Measurements from ENCODE around the gene WDR73. TPM values are rescaled to one million over a fixed set of nuclear protein-coding genes. Genes with fewer than 3 reads are reported as not detected.

Gene WDR73
- total RNA-seq (10 to 100 TPM; 39.4 to 42.5 TPM), polyA plus RNA-seq (10 to 100 TPM; 13.3 to 18.4 TPM)

DNA sequence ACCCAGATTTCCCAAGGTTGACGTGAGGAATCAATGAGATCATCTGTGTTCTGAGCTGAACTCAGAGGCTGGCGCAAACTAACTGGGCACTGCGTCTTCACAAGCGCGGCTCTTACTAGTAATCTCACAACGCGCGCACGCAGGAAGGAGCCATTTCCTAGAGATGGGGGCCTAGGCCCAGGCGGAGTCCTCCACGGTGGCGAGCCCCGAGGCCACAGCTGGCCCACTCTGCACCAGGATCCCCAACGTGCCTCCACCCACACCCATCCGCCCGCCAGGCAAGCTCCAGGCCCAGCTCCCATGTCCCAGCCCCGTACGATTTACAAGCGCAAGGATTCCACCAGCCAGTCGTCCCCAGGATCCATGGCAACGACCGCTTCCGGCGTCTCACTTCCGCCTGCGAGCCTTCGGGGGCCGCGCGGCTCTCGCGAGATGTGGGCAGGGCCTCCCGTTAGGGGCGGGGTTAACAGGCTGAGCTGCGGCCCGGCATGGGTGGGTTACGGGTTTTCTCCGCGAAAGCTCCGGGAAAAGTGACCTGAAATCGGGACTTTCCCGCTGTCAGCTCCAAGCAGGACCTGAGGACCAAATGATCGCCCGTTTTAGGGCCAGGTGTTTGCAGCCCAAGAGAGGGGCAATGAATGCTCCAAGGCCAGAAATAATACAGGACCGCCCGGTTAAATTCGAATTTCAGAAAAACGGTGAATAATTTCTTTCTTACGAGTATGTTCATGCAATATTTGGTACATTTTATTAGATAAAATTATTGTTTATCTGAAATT is at the start of gene WDR73:
Gene WDR73 (minus strand): TSS at position 374 of the 779 bp plus-strand sequence. CDS start 9 bp downstream, at position 365.
- ChIA-PET POLR2A (ENCODE audit: partially characterized antibody) (interaction anchor here (0.7 to 8.8 kb wide), 21 partner anchors 9 to 327 kb away, joined by 3 to 144 read pairs (median 5); partner anchors contain the start of genes PDE8A, SEC11A and ZSCAN2), CTCF (ENCODE audit: partially characterized antibody) (interaction anchor here (0.8 to 3.5 kb wide), 19 partner anchors 10 to 275 kb away, joined by 3 to 14 read pairs (median 5); partner anchors contain the start of gene SEC11A)
- H3K27ac ChIP-seq (ENCODE audit: low read depth, low read length), result peak within 1 kb of the TSS; percentile 78
- peaks cover 9% of the 10 kb centered on the region for H3K36me3 ChIP-seq (ENCODE audit: insufficient read depth, low read length)
- peak; percentile 95 to 98 (median 96) for DNase-seq
- H3K9me3 Mint-ChIP-seq, result peaks cover 0 to 2% (median 0%) of the 10 kb centered on the region in 8 donors
- peaks cover 49% of the 10 kb centered on the region for H3K4me1 ChIP-seq (ENCODE audit: insufficient read depth, low read length)
- H3K36me3 Mint-ChIP-seq, result peaks cover 13 to 25% of the 10 kb centered on the region in 2 donors
- no peaks in the 10 kb centered on the region for H3K9me3 ChIP-seq (ENCODE audit: control insufficient read depth in 1 of 2, low read length in 2 of 2)
- intact Hi-C loops (cut with micrococcal nuclease), result loop anchor here (1.0 kb wide), 7 partner anchors 23 to 327 kb away; partner anchors contain the start of genes PDE8A, SEC11A and ZNF592
- H3K4me3 Mint-ChIP-seq, result peak within 1 kb of the TSS; percentile 95 to 100 (median 98)
- H3K27me3 ChIP-seq (ENCODE audit: insufficient read depth, low read length), result no peaks in the 10 kb centered on the region
- peaks cover 21 to 63% (median 44%) of the 10 kb centered on the region in 4 donors for H3K4me1 Mint-ChIP-seq
- peak within 1 kb of the TSS; percentile 96 to 99 (median 98) for H3K27ac Mint-ChIP-seq
- no peaks in the 10 kb centered on the region for H3K27me3 Mint-ChIP-seq
- H3K4me3 ChIP-seq (ENCODE audit: low read length in 2 of 2), result peak within 1 kb of the TSS; percentile 78 to 91

DNA sequence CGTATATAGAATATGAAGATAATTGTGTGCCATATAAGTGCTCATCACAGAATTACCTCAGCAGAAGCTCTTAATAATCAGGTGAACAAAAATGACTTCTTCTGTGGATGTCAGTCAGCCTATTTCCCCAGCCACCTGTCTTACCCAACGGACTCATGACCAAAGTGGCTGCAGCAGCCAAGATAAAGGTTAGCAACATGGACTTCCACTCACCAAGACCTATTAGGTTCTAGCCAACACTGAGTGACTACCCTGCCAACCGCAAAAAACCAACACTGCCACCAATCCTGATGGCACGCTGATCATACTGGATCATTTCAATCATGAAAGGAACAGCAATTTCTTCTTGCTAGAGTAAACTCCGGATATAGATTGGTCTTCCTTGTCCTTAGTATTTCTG is 49.7 kb upstream of the WDR73 start:
- Histone ChIP-seq H3K27me3 (ENCODE audit: insufficient read depth, low read length) (no peaks in the 10 kb centered on the region), H3K27ac (ENCODE audit: low read depth, low read length) (no peak overlapping the region), H3K4me1 (ENCODE audit: insufficient read depth, low read length) (peaks cover 56% of the 10 kb centered on the region), H3K9me3 (ENCODE audit: control insufficient read depth in 1 of 2, low read length in 2 of 2) (no peaks in the 10 kb centered on the region), H3K36me3 (ENCODE audit: insufficient read depth, low read length) (no peaks in the 10 kb centered on the region), H3K4me3 (ENCODE audit: low read length in 2 of 2) (no peak overlapping the region)
- POLR2A ChIA-PET (ENCODE audit: partially characterized antibody), result interaction anchor here (1.1 to 6.2 kb wide), 4 partner anchors 12 to 44 kb away, joined by 3 to 31 read pairs (median 18); partner anchors contain the start of genes SEC11A and ZNF592
- Mint-ChIP-seq H3K36me3 (peaks cover 3 to 22% of the 10 kb centered on the region in 2 donors), H3K4me1 (peaks cover 48 to 80% (median 57%) of the 10 kb centered on the region in 4 donors), H3K4me3 (peak overlapping the region in 2 of 8 donors; percentile 13 to 32), H3K27ac (peak overlapping the region in 6 of 7 donors; percentile 16 to 77 (median 56)), H3K27me3 (no peaks in the 10 kb centered on the region), H3K9me3 (no peaks in the 10 kb centered on the region)
- intact Hi-C loops (cut with micrococcal nuclease), result no loop called here
- DNase-seq, result no peak
- CTCF ChIA-PET (ENCODE audit: partially characterized antibody), result no interaction called here

DNA sequence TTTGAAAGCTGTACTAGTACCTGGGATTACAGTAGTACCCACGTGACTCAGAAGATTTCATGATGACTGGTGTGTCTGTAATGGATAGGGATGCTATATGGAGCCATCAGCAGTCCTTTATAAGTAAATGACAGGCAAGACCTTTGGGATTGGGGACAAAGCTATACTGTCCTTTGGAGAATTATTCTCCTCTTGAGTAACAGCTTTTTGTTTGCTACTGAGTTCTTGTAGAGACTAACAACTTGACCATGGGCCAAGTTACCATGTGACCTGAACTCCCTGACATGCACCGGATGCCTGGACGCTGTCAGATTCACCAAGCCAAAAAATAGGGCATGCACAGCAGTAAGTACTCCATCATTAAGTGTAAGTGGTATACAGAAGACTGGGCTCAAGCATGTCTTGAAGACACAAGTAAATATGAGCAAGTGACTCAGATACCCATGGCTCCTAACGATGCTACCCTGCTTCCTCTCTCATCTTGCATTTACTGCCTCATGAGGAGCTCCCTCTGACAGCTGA is 48.9 kb upstream of the WDR73 start:
- intact Hi-C loops (cut with micrococcal nuclease), result no loop called here
- no peak for DNase-seq
- Mint-ChIP-seq H3K4me3 (peak overlapping the region in 4 of 8 donors; percentile 2 to 16 (median 9)), H3K4me1 (peaks cover 47 to 81% (median 61%) of the 10 kb centered on the region in 4 donors), H3K27me3 (no peaks in the 10 kb centered on the region), H3K9me3 (no peaks in the 10 kb centered on the region), H3K36me3 (peaks cover 0 to 15% of the 10 kb centered on the region in 2 donors), H3K27ac (peak overlapping the region in 6 of 7 donors; percentile 22 to 77 (median 50))
- H3K4me3 ChIP-seq (ENCODE audit: low read length in 2 of 2), result no peak overlapping the region
- ChIA-PET POLR2A (ENCODE audit: partially characterized antibody) (interaction anchor here (0.6 to 6.2 kb wide), 5 partner anchors 13 to 1091 kb away, joined by 3 to 31 read pairs (median 6); partner anchors contain the start of genes SEC11A and ZNF592), CTCF (ENCODE audit: partially characterized antibody) (interaction anchor here (0.9 kb wide), 1 partner anchor 13 kb away, joined by 4 read pairs; the partner anchor contains the start of gene SEC11A)
- no peak overlapping the region for H3K27ac ChIP-seq (ENCODE audit: low read depth, low read length)
- H3K4me1 ChIP-seq (ENCODE audit: insufficient read depth, low read length), result peaks cover 61% of the 10 kb centered on the region
- no peaks in the 10 kb centered on the region for H3K27me3 ChIP-seq (ENCODE audit: insufficient read depth, low read length)
- H3K9me3 ChIP-seq (ENCODE audit: control insufficient read depth in 1 of 2, low read length in 2 of 2), result no peaks in the 10 kb centered on the region
- no peaks in the 10 kb centered on the region for H3K36me3 ChIP-seq (ENCODE audit: insufficient read depth, low read length)

DNA sequence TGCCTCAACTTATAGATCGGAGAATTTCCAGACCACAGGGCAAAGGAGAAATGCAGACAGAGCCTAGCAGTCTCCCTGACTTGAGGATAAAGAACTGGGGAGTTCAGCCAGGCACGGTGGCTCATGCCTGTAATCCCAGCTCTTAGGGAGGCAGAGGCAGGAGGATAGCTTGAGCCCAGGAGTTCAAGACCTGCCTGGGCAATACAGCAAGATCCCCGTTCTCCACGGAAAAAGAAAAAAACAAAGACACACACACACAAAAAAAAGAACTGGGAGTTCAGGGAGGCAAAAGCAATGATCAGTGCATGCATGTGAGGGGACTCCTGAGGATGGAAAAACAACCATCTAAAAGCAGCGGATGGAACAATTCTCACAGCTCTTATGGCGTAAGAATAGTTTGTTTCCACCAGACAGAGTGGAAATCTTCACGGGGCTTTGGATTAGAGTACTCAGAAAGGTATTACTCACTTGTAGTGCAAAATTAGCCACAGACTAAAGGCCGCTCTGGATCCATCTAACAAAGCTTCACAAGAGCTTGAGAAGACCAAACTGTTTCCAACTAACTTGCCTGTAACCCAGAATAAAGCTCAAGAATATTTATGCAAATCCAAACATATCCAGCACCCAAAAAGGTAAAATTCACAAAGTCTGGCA is 45.6 kb upstream of the WDR73 start:
- no peaks in the 10 kb centered on the region for H3K36me3 ChIP-seq (ENCODE audit: insufficient read depth, low read length)
- no peak for DNase-seq
- ChIA-PET CTCF (ENCODE audit: partially characterized antibody) (interaction anchor here (1.3 to 2.2 kb wide), 2 partner anchors 15 to 17 kb away, joined by 6 read pairs; partner anchors contain the start of gene SEC11A), POLR2A (ENCODE audit: partially characterized antibody) (interaction anchor here (0.6 to 1.2 kb wide), 2 partner anchors 16 to 41 kb away, joined by 3 to 7 read pairs; partner anchors contain the start of genes NMB and SEC11A)
- Mint-ChIP-seq H3K36me3 (peaks cover 0 to 13% of the 10 kb centered on the region in 2 donors), H3K4me1 (peaks cover 49 to 77% (median 61%) of the 10 kb centered on the region in 4 donors), H3K27ac (peak overlapping the region; percentile 15 to 76 (median 38)), H3K27me3 (no peaks in the 10 kb centered on the region), H3K9me3 (no peaks in the 10 kb centered on the region), H3K4me3 (peak overlapping the region in 6 of 8 donors; percentile 9 to 66 (median 52))
- no peaks in the 10 kb centered on the region for H3K27me3 ChIP-seq (ENCODE audit: insufficient read depth, low read length)
- intact Hi-C loops (cut with micrococcal nuclease), result loop anchor here (10.0 kb wide), 1 partner anchor 45 kb away; the partner anchor contains the start of gene ZNF592
- no peak overlapping the region for H3K4me3 ChIP-seq (ENCODE audit: low read length in 2 of 2)
- H3K9me3 ChIP-seq (ENCODE audit: control insufficient read depth in 1 of 2, low read length in 2 of 2), result no peaks in the 10 kb centered on the region
- H3K4me1 ChIP-seq (ENCODE audit: insufficient read depth, low read length), result peaks cover 66% of the 10 kb centered on the region
- no peak overlapping the region for H3K27ac ChIP-seq (ENCODE audit: low read depth, low read length)

DNA sequence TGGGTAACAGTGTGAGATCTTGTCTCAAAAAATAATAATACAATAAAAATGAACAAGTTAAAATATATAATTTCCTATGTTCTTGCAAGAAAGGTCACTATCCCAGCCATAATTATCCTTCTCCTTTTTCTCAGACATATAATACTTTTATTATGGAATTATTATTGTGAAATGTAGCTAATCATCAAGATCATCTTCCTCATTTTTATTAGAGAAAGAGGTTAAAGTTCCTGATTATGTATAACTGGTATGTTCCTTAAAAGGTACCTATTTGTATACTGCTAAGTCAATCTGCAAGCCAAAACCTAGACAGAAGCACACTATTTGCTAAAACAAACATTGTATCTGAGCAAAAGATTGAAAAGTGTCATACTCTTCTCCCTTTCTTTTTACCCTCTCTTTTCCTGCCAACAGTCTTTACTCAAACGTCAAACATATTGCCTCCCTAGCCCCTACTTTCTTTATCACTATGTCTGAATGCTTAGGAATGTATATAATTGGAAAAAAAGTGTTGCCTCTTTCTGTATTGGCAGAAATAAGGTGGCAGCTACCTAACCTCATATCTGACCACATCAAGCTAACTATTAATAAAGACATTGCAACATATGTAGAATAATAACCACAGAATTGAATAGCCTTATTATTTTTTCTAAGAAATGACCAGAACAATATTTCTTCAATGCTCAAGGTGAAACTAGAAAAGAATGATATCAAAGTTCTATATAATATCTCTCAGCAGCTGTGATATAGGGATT is 43.3 kb upstream of the WDR73 start:
- H3K27ac Mint-ChIP-seq, result peak overlapping the region in 4 of 7 donors; percentile 1 to 78 (median 34)
- Histone ChIP-seq H3K4me3 (ENCODE audit: low read length in 2 of 2) (no peak overlapping the region), H3K4me1 (ENCODE audit: insufficient read depth, low read length) (peaks cover 55% of the 10 kb centered on the region), H3K9me3 (ENCODE audit: control insufficient read depth in 1 of 2, low read length in 2 of 2) (no peaks in the 10 kb centered on the region), H3K27me3 (ENCODE audit: insufficient read depth, low read length) (no peaks in the 10 kb centered on the region), H3K36me3 (ENCODE audit: insufficient read depth, low read length) (no peaks in the 10 kb centered on the region), H3K27ac (ENCODE audit: low read depth, low read length) (no peak overlapping the region)
- DNase-seq, result no peak
- H3K27me3 Mint-ChIP-seq, result no peaks in the 10 kb centered on the region
- ChIA-PET POLR2A (ENCODE audit: partially characterized antibody) (interaction anchor here (0.6 to 2.3 kb wide), 6 partner anchors 10 to 50 kb away, joined by 3 to 17 read pairs (median 4); partner anchors contain the start of gene SEC11A), CTCF (ENCODE audit: partially characterized antibody) (interaction anchor here (0.7 to 1.7 kb wide), 6 partner anchors 10 to 52 kb away, joined by 3 to 8 read pairs (median 4); partner anchors contain the start of gene ZNF592)
- H3K4me3 Mint-ChIP-seq, result peak overlapping the region in 4 of 8 donors; percentile 1 to 41 (median 11)
- intact Hi-C loops (cut with micrococcal nuclease), result loop anchor here (10.0 kb wide), 1 partner anchor 47 kb away; the partner anchor contains the start of gene ZNF592
- H3K4me1 Mint-ChIP-seq, result peaks cover 32 to 63% (median 45%) of the 10 kb centered on the region in 4 donors
- no peaks in the 10 kb centered on the region for H3K9me3 Mint-ChIP-seq
- peaks cover 3% of the 10 kb centered on the region in 2 donors for H3K36me3 Mint-ChIP-seq

DNA sequence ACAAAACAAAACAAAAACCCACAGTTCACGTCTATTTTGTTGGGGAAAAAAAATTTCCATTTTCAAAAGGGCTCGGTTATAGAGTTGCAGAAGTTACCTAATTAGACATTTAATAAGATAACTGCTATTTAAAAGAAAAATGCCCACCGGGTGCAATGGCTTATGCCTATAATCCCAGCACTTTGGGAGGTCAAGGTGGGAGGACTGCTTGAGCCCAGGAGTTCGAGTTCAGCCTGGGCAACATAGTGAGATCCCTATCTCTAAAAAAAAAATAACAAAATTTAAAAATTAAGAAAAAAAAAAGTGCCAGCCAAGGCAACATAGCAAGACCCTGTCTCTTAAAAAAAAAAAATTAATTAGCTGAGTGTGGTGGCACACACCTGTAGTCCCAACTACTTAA is 42.7 kb upstream of the WDR73 start:
- no peaks in the 10 kb centered on the region for H3K27me3 Mint-ChIP-seq
- no peaks in the 10 kb centered on the region for H3K36me3 ChIP-seq (ENCODE audit: insufficient read depth, low read length)
- no peaks in the 10 kb centered on the region for H3K9me3 Mint-ChIP-seq
- H3K27ac ChIP-seq (ENCODE audit: low read depth, low read length), result no peak overlapping the region
- H3K4me1 ChIP-seq (ENCODE audit: insufficient read depth, low read length), result peaks cover 54% of the 10 kb centered on the region
- H3K9me3 ChIP-seq (ENCODE audit: control insufficient read depth in 1 of 2, low read length in 2 of 2), result no peaks in the 10 kb centered on the region
- intact Hi-C loops (cut with micrococcal nuclease), result loop anchor here (10.0 kb wide), 1 partner anchor 48 kb away; the partner anchor contains the start of gene ZNF592
- H3K4me3 Mint-ChIP-seq, result no peak overlapping the region
- POLR2A ChIA-PET (ENCODE audit: partially characterized antibody), result interaction anchor here (0.6 to 2.3 kb wide), 3 partner anchors 19 to 46 kb away, joined by 3 to 17 read pairs (median 3); partner anchors contain the start of gene SEC11A
- peak overlapping the region in 2 of 7 donors; percentile 31 to 65 for H3K27ac Mint-ChIP-seq
- H3K4me3 ChIP-seq (ENCODE audit: low read length in 2 of 2), result no peak overlapping the region
- DNase-seq, result no peak
- no peaks in the 10 kb centered on the region for H3K27me3 ChIP-seq (ENCODE audit: insufficient read depth, low read length)
- H3K4me1 Mint-ChIP-seq, result peaks cover 32 to 66% (median 49%) of the 10 kb centered on the region in 4 donors
- CTCF ChIA-PET (ENCODE audit: partially characterized antibody), result interaction anchor here (1.0 kb wide), 1 partner anchor 17 kb away, joined by 3 read pairs; no protein-coding TSS in a partner anchor
- peaks cover 3 to 6% of the 10 kb centered on the region in 2 donors for H3K36me3 Mint-ChIP-seq
